ENCODE measurements around the gene KMT2C.

The KMT2C gene

DNA sequence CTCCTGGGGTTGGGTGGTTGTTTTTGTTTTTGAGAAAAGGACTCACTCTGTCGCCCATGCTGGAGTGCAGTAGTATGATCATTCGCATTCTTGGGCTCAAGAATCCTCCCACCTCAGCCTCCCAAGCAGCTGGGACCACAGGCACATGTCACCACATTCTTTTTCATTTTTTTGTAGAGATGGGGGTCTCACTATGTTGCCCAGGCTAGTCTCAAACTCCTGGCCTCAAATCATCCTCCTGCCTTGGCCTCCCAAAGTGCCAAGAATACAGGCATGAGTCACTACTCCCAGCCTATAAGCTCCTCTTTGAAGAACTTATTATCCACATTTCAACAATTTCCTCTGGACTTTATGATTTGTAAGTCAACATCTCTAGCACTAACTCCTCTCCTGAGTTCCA, 102.7 kb downstream of the KMT2C start:
- H3K79me2 ChIP-seq (ENCODE audit: insufficient read depth, low read length): peaks cover 69% of the 10 kb centered on the region
- peaks cover 32% of the 10 kb centered on the region for H4K20me1 ChIP-seq (ENCODE audit: insufficient read depth, low read length, poor library complexity, severe bottlenecking)
- no peak overlapping the region for H2AFZ ChIP-seq (ENCODE audit: low read length)
- no peaks in the 10 kb centered on the region for H3F3A ChIP-seq (ENCODE audit: low read depth)
- TF ChIP-seq, protein P1, sequence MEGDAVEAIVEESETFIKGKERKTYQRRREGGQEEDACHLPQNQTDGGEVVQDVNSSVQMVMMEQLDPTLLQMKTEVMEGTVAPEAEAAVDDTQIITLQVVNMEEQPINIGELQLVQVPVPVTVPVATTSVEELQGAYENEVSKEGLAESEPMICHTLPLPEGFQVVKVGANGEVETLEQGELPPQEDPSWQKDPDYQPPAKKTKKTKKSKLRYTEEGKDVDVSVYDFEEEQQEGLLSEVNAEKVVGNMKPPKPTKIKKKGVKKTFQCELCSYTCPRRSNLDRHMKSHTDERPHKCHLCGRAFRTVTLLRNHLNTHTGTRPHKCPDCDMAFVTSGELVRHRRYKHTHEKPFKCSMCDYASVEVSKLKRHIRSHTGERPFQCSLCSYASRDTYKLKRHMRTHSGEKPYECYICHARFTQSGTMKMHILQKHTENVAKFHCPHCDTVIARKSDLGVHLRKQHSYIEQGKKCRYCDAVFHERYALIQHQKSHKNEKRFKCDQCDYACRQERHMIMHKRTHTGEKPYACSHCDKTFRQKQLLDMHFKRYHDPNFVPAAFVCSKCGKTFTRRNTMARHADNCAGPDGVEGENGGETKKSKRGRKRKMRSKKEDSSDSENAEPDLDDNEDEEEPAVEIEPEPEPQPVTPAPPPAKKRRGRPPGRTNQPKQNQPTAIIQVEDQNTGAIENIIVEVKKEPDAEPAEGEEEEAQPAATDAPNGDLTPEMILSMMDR (conservative IDR thresholded peaks at IDR 0.05; ENCODE audit: low read length): no peak
- no peak for TF ChIP-seq EZH2phosphoT487 (IDR thresholded peaks at IDR 0.05; ENCODE audit: borderline replicate concordance)
- no peaks in the 10 kb centered on the region for H3K9me3 ChIP-seq (ENCODE audit: insufficient read depth, low read depth, low read length)
- no peak overlapping the region for H3K4me2 ChIP-seq (ENCODE audit: low read depth, low read length, poor library complexity, severe bottlenecking)
- peaks cover 19% of the 10 kb centered on the region for H3K36me3 ChIP-seq (ENCODE audit: insufficient read depth, low read length)
- no peaks in the 10 kb centered on the region for H3K9me2 ChIP-seq (replicated peaks; ENCODE audit: low read depth, low read length)
- H3K4me1 ChIP-seq (ENCODE audit: insufficient read depth, low read length, poor library complexity, severe bottlenecking): no peaks in the 10 kb centered on the region
- H3K27me3 ChIP-seq (ENCODE audit: insufficient read depth, low read length, poor library complexity, severe bottlenecking): no peaks in the 10 kb centered on the region
- H3K9ac ChIP-seq (ENCODE audit: low read depth, low read length, poor library complexity, severe bottlenecking): no peak overlapping the region
- no peak overlapping the region for H3K4me3 ChIP-seq (ENCODE audit: low read length, poor library complexity, severe bottlenecking)

DNA sequence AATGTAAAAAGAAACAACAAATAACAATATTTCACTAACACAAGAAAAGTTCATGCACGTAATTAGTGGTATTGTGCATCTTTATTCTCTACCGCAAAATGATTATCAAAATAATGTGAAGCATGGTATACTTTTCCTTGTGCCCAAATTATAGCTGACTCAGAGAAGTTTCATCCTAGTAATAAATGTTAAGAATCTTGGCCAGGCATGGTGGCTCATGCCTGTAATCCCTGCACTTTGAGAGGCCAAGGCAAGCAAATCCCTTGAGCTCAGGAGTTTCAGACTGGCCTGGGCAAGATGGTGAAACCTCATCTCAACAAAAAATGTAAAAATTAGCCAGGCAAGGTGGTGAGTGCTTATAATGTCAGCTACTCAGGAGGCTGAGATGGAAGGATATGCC, 105.0 kb downstream of the KMT2C start:
- Histone ChIP-seq H4K20me1 (ENCODE audit: insufficient read depth, low read length, poor library complexity, severe bottlenecking) (peaks cover 24% of the 10 kb centered on the region), H3K4me3 (ENCODE audit: low read length, poor library complexity, severe bottlenecking) (no peak overlapping the region), H3K9me2 (replicated peaks; ENCODE audit: low read depth, low read length) (no peaks in the 10 kb centered on the region), H3K79me2 (ENCODE audit: insufficient read depth, low read length) (peaks cover 46% of the 10 kb centered on the region), H3K9ac (ENCODE audit: low read depth, low read length, poor library complexity, severe bottlenecking) (no peak overlapping the region), H3K27me3 (ENCODE audit: insufficient read depth, low read length, poor library complexity, severe bottlenecking) (no peaks in the 10 kb centered on the region), H3K4me1 (ENCODE audit: insufficient read depth, low read length, poor library complexity, severe bottlenecking) (no peaks in the 10 kb centered on the region), H2AFZ (ENCODE audit: low read length) (no peak overlapping the region), H3K9me3 (ENCODE audit: insufficient read depth, low read depth, low read length) (no peaks in the 10 kb centered on the region), H3K4me2 (ENCODE audit: low read depth, low read length, poor library complexity, severe bottlenecking) (no peak overlapping the region), H3F3A (ENCODE audit: low read depth) (no peaks in the 10 kb centered on the region), H3K36me3 (ENCODE audit: insufficient read depth, low read length) (peaks cover 33% of the 10 kb centered on the region)
- TF ChIP-seq, protein P1 (conservative IDR thresholded peaks at IDR 0.05; ENCODE audit: low read length): no peak
- no peak for TF ChIP-seq EZH2phosphoT487 (IDR thresholded peaks at IDR 0.05; ENCODE audit: borderline replicate concordance)

- TF ChIP-seq EZH2phosphoT487 (IDR thresholded peaks at IDR 0.05; ENCODE audit: borderline replicate concordance): no peak
- TF ChIP-seq, protein P1 (conservative IDR thresholded peaks at IDR 0.05; ENCODE audit: low read length): no peak
- H3K4me1 ChIP-seq (ENCODE audit: insufficient read depth, low read length, poor library complexity, severe bottlenecking): no peaks in the 10 kb centered on the region
- peaks cover 38% of the 10 kb centered on the region for H3K36me3 ChIP-seq (ENCODE audit: insufficient read depth, low read length)
- no peaks in the 10 kb centered on the region for H3F3A ChIP-seq (ENCODE audit: low read depth)
- no peak overlapping the region for H3K4me2 ChIP-seq (ENCODE audit: low read depth, low read length, poor library complexity, severe bottlenecking)
- H3K9ac ChIP-seq (ENCODE audit: low read depth, low read length, poor library complexity, severe bottlenecking): no peak overlapping the region
- peaks cover 14% of the 10 kb centered on the region for H4K20me1 ChIP-seq (ENCODE audit: insufficient read depth, low read length, poor library complexity, severe bottlenecking)
- H3K27me3 ChIP-seq (ENCODE audit: insufficient read depth, low read length, poor library complexity, severe bottlenecking): no peaks in the 10 kb centered on the region
- no peak overlapping the region for H2AFZ ChIP-seq (ENCODE audit: low read length)
- H3K4me3 ChIP-seq (ENCODE audit: low read length, poor library complexity, severe bottlenecking): no peak overlapping the region
- no peaks in the 10 kb centered on the region for H3K9me2 ChIP-seq (replicated peaks; ENCODE audit: low read depth, low read length)
- peaks cover 33% of the 10 kb centered on the region for H3K79me2 ChIP-seq (ENCODE audit: insufficient read depth, low read length)
- H3K9me3 ChIP-seq (ENCODE audit: insufficient read depth, low read depth, low read length): no peaks in the 10 kb centered on the region
Measured at GRCh38 chr7:152329469-152329868, 106.3 kb downstream of the KMT2C start.

Measured in Loucy (cell line).